ENCODE measurements around the gene TENM3.

DNA sequence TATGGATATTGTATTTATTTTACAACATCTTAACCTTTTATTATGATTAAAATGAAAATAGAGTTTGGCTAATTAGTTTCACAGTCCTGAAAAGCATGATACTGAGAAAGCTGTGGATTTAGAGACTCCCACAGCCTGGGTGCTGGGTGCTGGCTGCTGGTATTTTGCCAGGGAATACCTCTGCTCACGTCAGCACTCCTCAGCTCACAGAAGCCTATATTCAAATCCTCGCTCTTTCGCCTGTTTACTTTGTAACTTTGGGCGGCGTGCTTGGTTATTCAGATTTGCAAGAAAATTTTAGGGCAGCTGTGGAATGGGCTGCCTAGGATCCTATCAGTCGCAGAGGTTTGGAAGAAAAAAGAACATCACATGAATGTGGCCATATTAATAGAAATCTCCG lies 412.1 kb downstream of the TENM3 start:
- no peak for TF ChIP-seq CTCF (IDR thresholded peaks at IDR 0.05)
- no peak for TF ChIP-seq POLR2A (IDR thresholded peaks at IDR 0.05)
- TF ChIP-seq EP300 (IDR thresholded peaks at IDR 0.05; ENCODE audit: low read depth) = no peak
